HG03558 (cell line): ENCODE data around the gene PRR22.
"Not testable (repeated sequence)": the region's sequence is repeated elsewhere in the genome, so short reads cannot be mapped to it uniquely, and the experiment has no call there.

ENCODE experiments used
- ATAC-seq: cut with Tn5 transposase; IDR thresholded peaks from one replicate; pipeline ENCODE4 v1.9.1; 2021; ENCODE audit warnings: moderate number of reproducible peaks; ENCODE audit not compliant: unreplicated experiment; ENCODE audit errors: extremely low read depth

Gene PRR22

DNA sequence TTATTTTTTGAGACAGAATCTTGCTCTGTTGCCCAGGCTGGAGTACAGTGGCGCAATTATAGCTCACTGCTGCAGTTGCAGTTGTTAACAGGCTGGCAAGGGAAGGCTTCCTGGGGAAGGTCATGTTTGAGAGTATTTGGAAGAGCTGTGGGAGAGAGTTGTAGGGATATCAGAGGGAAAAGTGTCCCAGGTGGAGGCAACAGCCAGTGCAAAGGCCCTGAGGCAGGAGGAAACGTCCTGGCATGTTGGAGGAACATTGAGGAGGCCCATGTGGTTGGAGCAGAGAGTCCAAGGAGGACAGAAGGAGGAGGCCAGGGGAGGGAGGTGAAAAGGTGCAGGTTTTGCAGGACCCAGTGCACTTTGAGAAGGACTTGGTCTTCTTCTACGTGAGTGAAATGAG, 8.6 kb upstream of the PRR22 start:
- no peak for ATAC-seq

DNA sequence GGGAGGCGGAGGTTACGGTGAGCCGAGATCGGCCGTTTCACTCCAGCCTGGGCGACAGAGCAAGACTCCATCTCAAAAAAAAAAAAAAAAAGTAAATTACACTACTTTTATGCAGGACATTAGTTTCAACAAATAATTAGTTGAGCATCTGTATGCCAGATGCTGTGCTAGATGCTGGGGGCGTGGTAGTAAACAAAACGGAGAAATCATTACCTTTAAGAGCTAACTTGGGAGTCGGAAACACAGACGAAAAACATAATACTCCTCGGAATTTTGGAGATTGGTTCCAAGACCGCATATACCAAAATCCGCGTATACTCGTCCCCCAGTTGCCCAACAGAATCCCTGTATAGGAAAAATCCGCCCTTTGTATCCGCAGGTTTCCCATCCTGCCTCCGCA, 7.7 kb upstream of the PRR22 start:
- ATAC-seq, result no peak

DNA sequence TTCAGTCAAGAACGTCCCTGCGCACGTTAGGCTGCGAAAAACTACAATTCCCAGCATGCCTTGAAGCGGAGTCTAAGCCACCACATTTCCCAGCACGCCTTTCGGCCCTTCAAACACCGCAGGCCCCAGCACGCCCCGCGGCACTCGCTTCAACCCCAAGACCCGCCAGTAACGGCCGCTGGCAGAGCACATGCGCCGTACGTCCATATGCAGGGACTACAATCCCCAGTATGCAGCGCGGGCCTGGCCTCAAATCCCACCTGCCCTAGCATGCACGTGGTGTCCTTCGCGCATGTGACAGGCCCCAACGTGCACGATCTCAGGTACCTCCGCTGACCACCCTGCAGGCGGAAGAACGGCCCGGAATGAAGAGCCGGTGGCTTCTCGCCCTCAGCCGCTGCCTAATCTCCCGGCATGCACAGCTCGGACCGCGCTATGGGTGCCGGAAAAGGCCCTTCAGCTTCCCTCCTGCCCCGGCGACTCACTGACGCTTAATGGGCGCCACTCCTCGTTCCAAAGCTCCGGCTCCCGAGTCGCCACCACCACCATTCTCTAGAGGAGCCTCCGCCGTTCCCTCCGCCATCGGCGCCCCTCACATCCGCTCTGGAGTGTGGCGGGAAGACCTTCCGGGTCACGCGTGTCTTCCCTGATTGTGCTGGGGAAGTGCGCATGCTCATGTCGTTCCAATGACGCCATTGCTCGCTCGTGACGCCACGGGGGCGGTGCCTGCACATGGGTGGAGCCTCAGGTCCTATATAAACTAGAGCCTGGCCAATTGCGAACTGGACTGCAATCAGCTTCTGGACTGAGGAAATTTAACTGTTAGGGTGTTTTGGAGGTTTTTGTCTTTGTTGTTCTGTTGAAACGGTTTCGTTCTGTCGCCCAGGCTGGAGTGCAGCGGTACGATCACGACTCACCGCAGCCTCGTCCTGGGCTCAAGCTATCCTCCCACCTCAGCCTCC, 6.3 kb upstream of the PRR22 start, which contains the start of gene DUS3L:
DUS3L (minus strand) TSS at position 605 of the 962 bp plus-strand sequence; CDS start at position 583, 22 bp downstream.
- ATAC-seq, result peak; percentile 72

DNA sequence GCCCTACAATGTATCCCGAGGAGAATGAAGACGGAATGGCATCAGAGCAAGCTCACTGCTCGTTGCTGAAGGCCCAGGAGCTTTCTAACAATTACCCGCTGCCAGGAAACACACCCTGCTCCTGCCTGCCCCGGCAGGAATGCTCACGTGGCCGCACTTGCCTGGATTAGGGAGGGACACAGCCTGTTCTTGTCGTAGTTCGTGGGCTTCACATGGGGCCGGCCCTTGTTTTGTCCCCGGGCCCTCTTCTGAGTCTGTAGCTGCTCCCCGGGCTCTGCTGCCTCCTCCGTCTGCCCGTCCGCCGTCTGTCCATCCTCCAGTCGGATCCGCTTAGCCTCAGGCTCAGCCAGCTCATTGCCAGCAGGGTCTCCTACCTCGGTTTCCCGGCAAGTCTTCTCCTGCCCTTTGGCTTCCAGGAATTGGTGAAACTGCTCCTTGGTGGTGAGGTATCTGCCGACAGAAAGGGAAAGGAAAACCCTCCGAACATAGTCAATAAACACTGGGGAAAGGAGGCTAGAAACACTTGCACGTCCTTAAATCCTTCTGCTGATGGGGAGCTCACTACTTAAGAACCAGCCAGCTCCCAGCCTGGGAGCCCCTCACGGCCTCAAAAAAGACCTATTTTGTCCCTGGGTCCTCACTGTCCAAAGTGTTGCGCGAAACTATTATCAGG, 5.5 kb upstream of the PRR22 start:
- ATAC-seq, result no peak

DNA sequence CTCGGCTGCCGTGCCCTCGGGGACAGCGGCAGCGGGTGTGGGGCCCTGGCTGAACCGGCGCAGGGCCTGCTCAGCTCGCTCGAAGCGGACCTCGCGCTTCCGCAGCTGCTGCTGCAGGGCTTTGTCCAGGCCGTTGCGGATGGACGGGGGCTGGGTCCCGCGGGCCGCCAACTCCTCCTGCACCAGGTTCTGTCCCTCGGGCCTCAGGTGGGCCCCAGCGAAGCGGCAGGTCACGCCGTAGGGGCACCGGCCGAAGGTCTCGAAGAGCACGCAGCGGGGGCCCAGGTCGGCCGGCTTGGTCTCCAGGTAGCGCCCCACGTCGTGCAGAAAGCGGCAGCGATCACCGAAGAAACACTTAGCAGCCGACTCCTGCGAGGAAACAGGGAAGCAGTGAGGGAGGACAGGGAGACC, 4.8 kb upstream of the PRR22 start:
- ATAC-seq, result no peak

DNA sequence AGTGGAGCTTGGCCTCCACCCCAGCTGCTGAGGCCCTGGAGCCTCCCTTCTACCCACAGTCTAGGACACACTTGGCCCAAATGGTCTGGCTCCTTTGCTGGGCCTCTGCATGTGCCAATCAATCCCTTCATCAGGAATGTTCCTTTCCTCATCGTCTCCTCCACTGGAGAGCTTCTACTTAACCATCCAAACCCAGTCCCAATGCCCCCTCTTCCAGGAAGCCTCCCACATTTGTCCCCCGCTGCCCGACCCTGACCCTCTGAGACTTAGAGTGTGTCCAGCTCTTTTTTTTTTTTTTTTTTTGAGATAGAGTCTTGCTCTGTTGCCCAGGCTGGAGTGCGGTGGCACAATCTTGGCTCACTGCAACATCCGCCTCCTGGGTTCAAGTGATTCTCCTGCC, 3.9 kb upstream of the PRR22 start:
- ATAC-seq, result no peak

DNA sequence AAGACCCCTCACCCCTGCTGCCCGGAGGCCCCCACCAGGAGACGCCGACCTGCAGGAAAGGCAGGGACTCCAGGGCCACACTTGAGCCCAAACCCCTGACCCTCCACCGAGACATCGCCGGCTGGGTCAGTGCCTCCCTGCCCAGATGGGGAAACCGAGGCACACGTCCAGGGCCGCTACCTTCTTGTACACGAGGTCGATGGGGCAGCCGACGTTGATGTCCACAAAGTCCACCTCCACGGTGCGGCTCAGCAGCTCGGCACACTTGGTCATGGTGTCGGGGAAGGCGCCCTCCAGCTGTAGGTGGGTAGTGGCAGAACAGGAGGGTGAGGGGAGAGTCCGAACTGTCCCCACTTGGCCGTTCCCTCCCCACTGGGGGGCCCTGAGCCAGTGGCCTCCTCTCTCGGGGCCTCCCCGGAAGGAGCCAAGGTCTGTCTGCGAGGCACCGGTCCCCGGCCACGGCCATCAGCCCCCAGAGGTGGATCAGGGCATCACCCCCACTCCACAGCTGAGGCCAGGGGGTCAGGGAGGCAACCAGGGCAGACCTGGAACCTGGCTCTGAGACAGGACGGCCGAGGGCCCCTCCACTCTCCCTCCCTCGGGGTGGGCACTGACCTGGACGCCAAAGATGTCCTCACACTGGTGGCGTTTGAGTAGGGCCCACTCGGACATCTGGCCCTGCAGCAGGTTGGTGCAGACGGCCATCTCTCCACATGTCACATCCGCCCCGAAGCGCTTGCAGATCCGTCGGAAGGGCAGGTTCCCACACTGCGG, 3.0 kb upstream of the PRR22 start:
- no peak for ATAC-seq

DNA sequence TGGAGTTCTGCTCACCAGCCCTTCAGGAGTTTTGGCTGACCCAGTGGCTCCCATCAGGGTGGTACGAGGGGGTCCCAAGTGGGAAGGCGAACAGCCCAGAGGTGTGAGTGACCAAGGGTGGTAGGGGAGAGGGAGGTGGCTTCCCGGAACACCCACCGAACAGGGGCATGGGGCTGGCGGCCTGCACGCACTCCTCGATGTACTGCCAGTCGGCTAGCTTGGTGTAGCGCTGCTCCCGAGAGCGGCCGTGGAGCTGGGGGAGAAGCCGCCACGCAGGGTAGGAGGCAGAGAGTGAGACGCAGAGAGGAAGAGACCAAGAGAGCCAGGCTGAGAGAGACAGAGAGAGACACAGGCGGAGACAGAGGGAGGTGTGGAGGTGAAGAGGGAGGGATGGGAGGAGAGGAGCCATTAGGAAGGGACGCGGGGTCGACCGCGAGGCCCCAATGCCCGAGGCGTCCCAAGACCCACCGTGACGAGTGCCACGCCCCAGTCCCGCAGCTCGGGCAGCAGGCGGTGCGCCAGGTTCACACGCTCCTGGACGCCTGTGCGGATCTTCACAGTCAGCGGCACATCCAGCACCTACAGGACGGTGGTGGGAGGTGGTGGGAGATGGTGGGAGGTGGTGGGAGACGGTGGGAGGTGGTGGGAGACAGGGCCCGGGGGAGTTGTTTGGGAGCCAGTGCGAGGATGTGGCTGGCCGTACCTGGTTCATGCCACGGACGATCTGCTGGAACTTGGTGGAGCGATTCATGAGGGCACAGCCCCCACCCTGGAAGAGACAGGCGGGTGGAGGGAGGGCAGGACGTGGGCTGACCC, 2.3 kb upstream of the PRR22 start:
- ATAC-seq, result no peak

DNA sequence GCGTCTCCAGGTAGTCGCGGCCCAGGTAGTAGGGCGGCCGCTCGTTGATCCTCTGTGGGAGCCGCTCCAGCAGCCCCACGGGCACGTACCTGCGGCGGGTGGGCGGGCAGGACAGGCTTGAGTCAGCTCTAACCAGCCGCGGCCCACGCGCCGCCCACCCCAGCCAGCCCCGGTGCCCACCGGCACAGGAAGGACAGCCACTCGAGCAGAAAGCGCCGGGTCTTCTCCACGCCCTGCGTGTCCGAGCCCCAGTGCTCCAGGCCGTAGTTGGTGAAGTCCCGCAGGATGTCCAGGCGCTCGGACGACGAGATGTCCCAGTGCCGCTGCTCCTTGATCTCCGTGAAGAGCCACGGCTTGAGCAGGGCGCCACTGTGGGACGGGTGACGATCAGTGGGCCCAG, 877 bp upstream of the PRR22 start:
- no peak for ATAC-seq

DNA sequence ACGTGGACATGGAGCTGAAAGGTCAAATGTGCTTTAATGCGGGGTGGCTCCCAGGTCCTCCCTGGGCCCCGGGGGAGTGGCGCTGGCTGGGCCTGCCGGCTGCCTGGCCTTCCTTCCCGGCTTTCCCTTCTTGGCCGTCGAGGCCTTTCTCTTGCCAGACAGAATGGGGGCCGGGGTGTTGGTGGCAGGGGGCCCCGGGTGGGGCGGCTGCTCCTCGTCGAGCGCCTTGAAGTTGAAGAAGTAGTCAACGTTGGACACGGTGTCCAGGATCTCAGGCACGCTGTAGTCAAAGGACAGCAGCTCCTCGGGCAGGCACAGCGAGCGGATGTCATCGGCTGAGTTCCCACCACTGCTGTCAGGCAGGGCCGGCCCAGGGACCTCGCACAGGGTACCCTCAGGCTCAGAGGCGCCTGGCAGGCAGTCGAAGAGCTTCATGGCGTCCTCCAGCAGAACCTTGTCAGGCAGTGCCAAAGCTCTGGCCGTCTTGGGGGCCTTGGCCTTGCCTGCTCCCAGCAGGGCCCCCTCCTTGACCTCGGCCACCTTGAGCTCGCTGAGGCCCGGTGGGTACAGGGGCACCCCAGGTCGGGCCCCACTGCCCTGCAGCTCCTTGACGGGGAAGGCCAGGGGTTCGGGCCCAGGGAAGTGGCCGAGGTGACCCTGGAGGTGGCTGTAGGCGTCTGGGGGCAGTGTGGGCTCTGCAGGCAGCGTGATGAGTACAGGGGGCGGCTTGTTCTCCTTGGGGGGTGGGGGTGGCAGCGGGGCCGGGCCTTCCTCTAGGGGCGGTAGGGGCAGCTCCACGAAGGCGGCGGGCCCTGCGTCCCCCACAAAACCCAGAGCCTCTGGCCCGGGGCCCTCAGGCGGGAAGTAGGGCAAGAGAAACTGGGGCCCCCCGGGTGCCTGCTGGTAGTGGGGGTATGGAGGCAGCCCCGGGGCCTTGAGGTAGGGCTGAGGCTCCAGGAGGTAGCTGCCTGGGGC, 1.3 kb downstream of the PRR22 start:
- ATAC-seq, result no peak

DNA sequence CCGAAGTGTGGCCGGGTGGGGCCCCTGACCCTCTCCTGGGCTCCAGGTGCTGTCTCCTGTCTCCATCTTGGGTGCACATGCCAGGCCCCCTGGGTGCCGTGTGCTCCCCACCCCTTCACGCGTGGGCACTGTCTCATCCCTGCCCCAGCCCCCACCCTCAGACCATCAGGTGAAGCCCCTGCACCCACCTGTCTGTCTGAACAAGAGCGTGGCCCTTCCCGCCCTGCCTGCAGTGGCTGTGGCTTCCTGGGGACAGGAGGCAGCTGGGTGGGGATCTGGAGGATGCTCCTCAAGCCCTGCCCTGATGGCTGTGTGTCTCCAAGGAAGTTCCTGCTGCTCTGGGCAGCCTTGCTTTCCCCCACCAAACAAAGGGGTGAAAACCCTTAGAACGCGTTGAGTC, 2.2 kb downstream of the PRR22 start:
- no peak for ATAC-seq

DNA sequence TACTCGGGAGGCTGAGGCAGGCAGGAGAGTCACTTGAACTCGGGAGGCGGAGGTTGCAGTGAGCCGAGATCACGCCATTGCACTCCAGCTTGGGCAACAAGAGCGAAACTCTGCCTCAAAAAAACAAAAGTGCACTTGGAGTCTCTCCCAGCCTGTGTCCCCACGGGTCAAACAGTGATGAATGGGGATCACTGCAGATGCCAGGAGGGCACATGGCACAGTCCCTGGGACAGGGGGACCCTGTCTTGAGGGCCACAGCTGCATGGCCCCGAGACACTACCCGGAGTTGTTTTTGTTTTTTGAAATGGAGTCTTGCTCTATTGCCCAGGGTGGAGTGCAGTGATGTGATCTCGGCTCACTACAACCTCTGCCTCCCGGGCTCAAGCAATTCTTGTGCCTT, 3.6 kb downstream of the PRR22 start:
- ATAC-seq, result not testable (repeated sequence)

DNA sequence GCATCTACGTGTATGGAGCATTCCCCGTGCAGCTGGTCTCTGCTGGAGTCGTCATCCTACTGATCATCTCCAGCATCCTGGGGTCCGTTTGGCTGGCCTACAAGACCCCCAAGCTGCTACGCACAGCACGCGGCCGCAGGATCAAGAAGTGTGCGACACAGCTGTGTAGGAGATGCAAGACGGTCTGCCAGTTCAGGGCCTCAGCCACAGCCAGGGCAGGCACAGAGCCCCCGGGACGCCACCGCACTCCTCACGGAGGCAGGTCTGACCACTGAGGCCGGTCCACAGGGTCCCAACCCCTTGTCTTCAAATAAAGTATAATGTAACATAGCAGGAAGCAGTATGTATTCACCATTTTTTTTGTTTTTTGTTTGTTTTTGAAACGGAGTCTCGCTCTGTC, 6.1 kb downstream of the PRR22 start:
- no peak for ATAC-seq

DNA sequence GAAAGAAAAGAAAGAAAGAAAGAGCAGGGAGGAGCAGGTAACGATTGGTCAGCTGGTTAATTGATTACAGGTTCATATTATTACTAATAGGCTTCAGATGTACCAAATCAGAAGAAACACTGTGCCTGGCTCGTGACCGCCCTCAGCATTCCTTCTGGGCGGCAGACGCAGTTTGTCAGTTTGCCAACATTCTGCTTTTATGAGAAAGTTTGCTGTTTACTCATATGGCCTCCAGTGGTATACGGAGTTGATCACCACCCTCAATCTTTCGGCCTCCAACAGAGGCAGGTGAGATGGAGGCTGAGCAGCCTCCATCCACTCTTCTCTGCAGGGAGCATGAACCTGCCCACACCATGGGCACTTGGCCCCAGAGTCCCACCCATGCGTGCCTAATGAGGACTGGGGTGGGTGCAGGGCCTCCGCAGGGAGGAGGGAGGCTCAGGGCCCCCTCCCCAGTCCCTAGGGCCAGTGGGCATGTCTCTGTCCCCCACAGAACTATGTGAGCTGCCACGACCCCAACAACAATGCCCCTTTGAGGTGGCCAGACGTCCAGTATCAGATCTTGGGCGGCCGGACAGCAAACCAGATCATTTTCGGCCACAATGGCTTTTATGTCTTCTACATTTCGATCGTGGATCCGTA, 8.8 kb downstream of the PRR22 start:
- no peak for ATAC-seq

DNA sequence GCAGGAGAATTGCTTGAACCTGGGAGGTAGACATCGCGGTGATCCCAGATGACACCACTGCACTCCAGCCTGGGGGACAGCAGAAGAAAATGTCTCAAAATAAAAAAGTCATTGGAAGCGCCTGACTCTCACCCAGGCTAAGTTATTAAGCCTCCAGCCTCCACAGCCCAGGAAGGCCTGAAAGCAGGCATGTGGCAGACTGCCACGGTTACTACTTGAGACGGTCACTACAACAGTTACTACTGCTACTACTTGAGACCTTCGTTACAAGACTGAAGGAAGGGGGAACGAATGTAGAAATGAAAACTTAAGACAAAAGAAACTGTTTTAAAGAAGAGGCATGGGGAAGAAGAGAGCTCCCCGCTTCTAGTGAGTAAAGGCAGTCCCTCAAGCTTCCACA, 9.6 kb downstream of the PRR22 start:
- ATAC-seq, result no peak

DNA sequence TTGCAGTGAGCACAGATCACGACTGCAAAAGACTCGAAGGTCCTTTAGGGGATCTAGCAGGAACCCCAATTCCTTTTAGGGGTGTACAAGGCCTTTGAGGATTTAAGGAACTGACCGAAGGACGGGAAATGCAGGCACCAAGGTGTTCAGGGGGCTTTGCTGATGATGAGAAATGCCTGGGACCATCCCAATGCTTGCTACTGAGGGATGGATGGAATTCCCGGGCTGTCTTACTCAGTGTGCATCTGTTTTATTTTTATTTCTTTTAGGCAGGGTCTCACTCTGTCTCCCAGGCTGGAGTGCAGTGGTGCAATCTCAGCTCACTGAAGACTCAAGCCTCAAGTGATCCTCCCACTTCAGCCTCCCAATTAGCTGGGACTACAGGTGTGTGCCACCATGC, 11.3 kb downstream of the PRR22 start:
- no peak for ATAC-seq

DNA sequence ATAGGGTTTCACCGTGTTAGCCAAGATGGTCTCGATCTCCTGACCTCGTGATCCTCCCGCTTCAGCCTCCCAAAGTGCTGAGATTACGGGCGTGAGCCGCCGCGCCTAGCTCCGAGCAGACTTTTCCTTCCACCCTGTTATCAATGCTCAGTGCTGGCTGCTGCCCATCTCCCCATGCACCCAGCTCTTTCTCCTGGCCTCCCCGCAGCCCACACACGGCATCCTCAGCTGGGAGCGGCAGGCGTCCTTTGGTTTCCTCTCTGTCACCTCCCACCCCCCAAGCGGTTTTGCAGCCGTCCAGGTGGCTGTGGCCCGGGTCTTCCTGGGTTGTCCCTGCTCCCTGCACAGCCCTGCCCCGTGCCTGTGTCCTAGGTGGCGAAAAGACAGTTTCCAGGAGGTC, 12.1 kb downstream of the PRR22 start:
- no peak for ATAC-seq

DNA sequence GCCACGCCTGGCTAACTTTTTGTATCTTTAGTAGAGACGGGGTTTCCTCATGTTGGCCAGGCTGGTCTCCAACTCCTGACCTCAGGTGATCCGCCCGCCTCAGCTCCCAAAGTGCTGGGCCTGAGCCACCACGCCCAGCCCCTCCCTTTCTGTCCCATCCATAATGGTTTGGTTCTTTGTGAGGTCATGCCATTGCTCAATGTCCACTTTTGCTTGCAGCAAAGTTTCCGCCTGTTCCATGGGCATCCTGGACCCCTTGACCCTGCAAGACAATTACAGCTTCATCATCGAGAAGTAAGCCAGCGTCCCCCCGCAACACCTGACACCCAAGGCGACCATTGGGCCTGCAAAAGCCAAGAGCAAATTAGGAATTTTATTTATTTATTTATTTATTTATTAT, 16.6 kb downstream of the PRR22 start:
- no peak for ATAC-seq
